GM18526 (cell line): ENCODE results near the gene STAM2.

Experiments used
- POLR2A ChIP-seq: IDR thresholded peaks from 3 replicates; pipeline ENCODE4 v1.6.1; 2011; ENCODE audit not compliant: insufficient read length; ENCODE audit errors: extremely low read depth

Gene STAM2

DNA sequence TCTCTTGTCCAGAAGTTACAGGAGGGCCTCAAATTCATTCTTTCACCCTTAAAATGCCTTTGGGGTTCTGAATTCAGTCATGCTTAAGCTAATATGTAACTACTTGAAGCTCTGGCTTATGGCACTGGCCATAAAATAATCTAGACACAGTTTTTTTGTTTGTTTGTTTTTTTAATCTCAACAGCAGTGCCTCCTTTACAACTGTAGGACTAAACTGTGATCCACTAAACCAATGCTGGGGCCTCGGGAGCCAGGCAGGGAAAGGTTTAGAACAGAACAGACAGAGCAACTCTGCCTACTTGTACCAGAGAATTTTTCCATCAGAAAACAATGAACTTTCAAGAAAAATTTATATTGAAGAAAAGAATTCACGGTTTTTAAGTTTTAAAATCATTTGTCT, 1.7 kb downstream of the STAM2 start:
- TF ChIP-seq POLR2A: no peak

GRCh38 chr2:152171718-152172117, 3.8 kb downstream of the STAM2 start:
- TF ChIP-seq POLR2A: no peak

DNA sequence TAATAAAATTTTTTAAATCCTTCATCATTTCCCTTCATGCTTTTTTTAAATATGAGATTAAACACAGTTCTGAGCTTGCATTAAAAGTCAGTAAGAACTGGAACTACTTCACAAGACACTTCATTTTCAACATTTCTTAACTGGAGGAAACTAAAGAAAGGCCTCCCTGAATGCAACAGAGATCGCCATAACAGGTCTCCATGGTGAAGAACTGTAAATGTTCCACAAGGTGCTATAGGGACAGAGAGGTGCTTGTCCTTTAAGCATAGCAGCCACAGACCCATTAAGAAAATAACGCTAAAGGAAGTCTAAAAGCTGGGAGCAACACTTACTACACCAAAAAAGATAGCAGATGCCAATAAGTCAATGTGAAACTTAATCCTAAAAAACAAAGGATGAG, 8.5 kb downstream of the STAM2 start:
- TF ChIP-seq POLR2A: no peak

DNA sequence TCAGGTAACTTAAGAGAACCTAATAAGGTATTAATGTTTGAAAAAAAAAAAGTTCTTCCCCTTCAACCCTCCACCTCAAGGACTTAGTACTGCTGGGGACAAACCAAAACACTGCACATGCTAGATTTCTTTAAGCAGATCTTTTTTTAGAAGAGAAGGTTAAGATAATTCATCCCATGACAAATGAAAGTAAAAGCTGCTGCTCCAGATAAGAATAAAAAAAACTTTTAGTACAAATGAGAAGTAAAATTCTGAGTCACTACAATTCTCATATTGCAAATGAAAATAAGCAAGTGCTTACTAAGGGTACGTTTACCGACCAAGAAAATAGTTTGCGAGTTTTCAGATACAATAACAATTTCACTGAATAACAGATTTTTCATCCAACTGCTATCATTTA, 8.9 kb downstream of the STAM2 start:
- TF ChIP-seq POLR2A: no peak

DNA sequence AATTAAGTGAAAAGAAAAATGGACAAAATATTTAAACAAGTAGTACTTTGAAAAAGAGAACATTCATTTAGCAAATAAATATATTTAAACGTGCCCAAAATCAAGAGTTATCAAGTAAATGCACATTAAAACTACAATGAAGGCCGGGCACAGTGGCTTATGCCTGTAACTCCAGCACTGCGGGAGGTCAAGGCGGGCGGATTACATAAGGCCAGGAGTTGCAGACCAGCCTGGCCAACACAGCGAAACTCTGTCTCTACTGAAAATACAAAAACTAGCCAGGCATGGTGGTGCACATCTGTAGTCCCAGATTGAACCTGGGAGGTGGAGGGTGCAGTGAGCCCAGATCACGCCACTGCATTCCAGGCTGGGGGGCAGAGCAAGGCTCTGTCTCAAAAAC, 9.8 kb downstream of the STAM2 start:
- TF ChIP-seq POLR2A: no peak

DNA sequence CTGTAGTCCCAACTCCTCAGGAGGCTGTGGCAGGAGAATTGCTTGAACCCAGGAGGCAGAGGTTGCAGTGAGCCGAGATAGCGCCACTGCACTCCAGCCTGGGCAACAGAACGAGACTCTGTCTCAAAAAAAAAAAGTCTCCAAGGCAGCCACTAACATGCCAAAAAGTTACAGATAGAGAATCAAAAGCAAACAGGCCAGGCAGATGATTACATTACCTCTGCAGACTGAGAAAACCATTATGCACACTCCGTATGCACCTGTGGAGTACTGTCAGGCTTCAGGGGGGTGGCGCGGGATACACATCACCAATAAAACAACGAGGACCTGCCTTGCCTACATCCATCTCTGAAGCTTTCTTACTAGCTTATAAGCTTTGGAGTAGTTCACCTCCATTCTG, 10.3 kb downstream of the STAM2 start:
- TF ChIP-seq POLR2A: no peak

GRCh38 chr2:152162141-152162540, 13.4 kb downstream of the STAM2 start:
- no peak for TF ChIP-seq POLR2A

- no peak for TF ChIP-seq POLR2A
Measured at GRCh38 chr2:152161598-152161997, 14.0 kb downstream of the STAM2 start.

DNA sequence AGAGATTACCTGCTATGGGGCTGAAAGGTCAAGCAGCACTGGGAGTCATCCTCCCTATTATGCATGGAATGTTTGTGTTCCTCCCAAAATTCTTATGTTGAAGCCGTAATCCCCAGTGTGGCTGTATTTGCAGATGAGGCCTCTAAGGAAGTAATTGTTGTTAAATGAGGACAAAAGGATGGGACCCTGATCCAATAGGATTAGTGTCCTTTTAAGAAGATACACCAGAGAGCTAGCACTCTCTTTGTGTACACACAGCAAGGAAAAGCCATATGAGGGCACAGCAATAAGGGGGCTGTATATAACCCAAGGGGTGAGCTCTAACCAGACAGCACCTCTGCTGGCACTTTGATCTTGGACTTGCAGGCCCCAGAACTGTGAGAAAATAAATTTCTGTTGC, 18.3 kb downstream of the STAM2 start:
- TF ChIP-seq POLR2A: no peak

DNA sequence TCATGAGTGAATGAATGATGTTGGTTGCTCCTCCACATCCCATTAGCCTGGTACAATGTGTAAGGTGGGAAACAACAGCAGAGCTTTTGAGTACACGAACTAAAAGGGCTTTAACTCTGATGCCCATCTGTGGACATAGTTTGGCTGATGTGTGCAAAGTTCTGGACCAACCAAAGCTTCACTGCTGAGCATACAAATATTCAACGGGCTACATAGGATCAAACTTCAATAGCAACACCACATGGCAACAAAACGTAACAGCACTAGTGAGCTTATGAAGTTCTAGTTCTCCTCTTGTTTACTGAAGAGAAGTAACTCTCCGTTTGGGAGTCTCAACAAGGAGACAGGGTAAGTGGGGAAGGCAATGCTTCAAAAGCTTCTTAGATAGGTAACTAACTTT, 20.4 kb downstream of the STAM2 start:
- TF ChIP-seq POLR2A: no peak

GRCh38 chr2:152154462-152154861, 21.1 kb downstream of the STAM2 start:
- TF ChIP-seq POLR2A: no peak

- TF ChIP-seq POLR2A: no peak
Measured at GRCh38 chr2:152134488-152135280, 40.9 kb downstream of the STAM2 start.

- no peak for TF ChIP-seq POLR2A
Measured at GRCh38 chr2:152132306-152132705, 43.3 kb downstream of the STAM2 start.

- no peak for TF ChIP-seq POLR2A
Measured at GRCh38 chr2:152127628-152128027, 47.9 kb downstream of the STAM2 start.

DNA sequence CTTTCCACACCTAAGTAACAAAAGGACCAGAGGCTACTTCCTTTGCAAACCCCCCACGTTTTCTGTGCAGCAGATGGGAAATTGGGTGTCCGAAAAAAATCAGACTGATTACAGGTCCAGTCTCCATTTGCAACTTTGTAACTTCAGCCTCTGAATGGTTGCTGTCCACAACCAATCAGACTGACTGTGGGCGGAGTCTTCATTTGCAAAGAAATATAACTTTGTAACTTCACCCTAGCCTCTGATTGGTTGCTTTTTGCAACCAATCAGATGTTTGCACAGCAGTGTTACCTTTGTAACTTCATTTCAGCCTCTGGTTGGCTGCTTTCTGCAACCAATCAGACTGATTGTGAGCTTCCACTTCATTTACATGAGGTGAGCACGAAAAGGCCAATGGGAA, 48.9 kb downstream of the STAM2 start:
- TF ChIP-seq POLR2A: no peak

DNA sequence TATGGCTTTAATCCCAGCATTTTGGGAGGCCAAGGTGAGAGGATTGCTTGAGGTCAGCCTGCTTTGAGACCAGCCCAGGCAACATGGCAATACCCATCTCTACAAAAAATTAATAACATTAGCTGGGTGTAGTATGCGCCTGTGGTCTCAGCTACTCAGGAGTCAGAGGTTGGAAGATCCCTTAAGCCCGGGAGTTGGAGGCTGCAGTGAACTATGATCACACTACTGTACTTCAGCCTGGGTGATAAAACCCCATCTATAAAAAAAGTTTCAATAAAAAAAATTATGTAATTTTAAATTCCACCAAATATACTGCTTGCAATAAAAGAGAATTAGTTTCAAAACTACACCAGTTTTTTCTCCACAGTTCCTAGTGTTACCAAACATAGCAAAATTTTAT, 53.4 kb downstream of the STAM2 start:
- no peak for TF ChIP-seq POLR2A

- TF ChIP-seq POLR2A: no peak
Measured at GRCh38 chr2:152120430-152120829, 55.1 kb downstream of the STAM2 start.

DNA sequence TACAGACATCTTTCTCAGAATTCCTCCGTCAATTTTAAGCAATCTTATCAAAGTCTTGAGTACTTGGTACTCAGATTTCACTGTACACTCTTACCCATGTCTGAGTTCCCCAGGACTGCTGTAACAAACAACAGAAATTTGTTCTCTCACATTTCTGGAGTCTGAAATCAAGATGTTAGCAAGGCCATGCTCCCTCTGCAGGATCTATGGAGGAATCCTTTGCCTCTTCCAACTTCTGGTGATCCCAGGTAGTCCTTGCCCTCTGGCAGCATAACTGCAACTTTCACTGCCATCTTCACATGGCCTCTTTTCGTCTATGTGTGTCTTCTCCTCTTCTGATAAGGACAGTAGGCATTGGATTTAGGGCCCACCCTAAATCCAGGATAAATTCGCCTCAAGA, 59.6 kb downstream of the STAM2 start:
- TF ChIP-seq POLR2A: no peak

DNA sequence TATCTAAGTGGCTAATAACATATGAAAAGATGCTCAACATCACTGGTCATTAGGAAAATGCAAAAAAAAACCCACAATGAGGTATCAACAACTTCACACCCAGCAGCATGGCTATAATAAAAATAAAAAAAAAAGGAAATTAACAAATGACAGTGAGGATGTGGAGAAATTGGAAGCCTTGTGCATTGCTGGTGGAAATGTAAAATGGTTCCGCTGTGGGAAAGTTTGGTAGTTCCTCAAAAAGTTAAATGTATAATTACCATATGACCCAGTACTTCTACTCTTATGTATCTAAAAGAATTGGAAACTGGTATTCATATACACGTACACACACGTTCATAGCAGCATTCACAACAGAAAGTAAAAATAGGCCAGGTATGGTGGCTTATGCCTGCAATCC, 61.2 kb downstream of the STAM2 start:
- no peak for TF ChIP-seq POLR2A
